Loucy (cell line): Measurements from ENCODE around the gene SMAD3.

Source experiments
- H2AFZ ChIP-seq: fragments of 200-600 bp; sonication (generic); 2 replicates; pipeline ENCODE4 v1.6.0; 2016; ENCODE audit warnings: antibody characterized with exemption, mild to moderate bottlenecking, low read length, moderate library complexity
- H3F3A ChIP-seq: fragments of 200-600 bp; 2 replicates; pipeline ENCODE4 v1.6.0; 2016; ENCODE audit warnings: antibody characterized with exemption, low read depth, mild to moderate bottlenecking
- H3K27me3 ChIP-seq: fragments of 200-600 bp; sonication (generic); 2 replicates; pipeline ENCODE4 v1.6.1; 2014; ENCODE audit warnings: low read length, mild to moderate bottlenecking; ENCODE audit not compliant: insufficient read depth, poor library complexity, severe bottlenecking
- H3K36me3 ChIP-seq: fragments of 200-600 bp; sonication (generic); 2 replicates; pipeline ENCODE4 v1.6.1; 2016; ENCODE audit warnings: low read length; ENCODE audit not compliant: insufficient read depth
- H3K4me1 ChIP-seq: fragments of 200-600 bp; sonication (generic); 2 replicates; pipeline ENCODE4 v1.5.1; 2014; ENCODE audit warnings: low read length, mild to moderate bottlenecking; ENCODE audit not compliant: insufficient read depth, poor library complexity, severe bottlenecking
- H3K4me2 ChIP-seq: fragments of 200-600 bp; sonication (generic); 2 replicates; pipeline ENCODE4 v1.6.0; 2014; ENCODE audit warnings: antibody characterized with exemption, low read length, low read depth, mild to moderate bottlenecking; ENCODE audit not compliant: poor library complexity, severe bottlenecking
- H3K4me3 ChIP-seq: fragments of 200-600 bp; sonication (generic); 2 replicates; pipeline ENCODE4 v1.5.1; 2014; ENCODE audit warnings: low read length, mild to moderate bottlenecking, mixed read lengths; ENCODE audit not compliant: poor library complexity, severe bottlenecking
- H3K79me2 ChIP-seq: fragments of 200-600 bp; sonication (generic); 2 replicates; pipeline ENCODE4 v1.6.1; 2014; ENCODE audit warnings: low read length; ENCODE audit not compliant: insufficient read depth
- H3K9ac ChIP-seq: fragments of 200-600 bp; sonication (generic); 2 replicates; pipeline ENCODE4 v1.6.0; 2014; ENCODE audit warnings: mild to moderate bottlenecking, low read depth, low read length, moderate library complexity; ENCODE audit not compliant: poor library complexity, severe bottlenecking
- H3K9me2 ChIP-seq: fragments of 200-600 bp; sonication (generic); replicated peaks from 2 replicates; pipeline ENCODE4 v1.6.1; 2016; ENCODE audit warnings: low read depth, low read length, mixed read lengths
- H3K9me3 ChIP-seq: fragments of 200-600 bp; sonication (generic); 2 replicates; pipeline ENCODE4 v1.6.1; 2014; ENCODE audit warnings: mild to moderate bottlenecking, antibody characterized with exemption, low read length, low read depth; ENCODE audit not compliant: insufficient read depth
- H4K20me1 ChIP-seq: fragments of 200-600 bp; sonication (generic); 2 replicates; pipeline ENCODE4 v1.6.0; 2014; ENCODE audit warnings: antibody characterized with exemption, low read length, mild to moderate bottlenecking; ENCODE audit not compliant: insufficient read depth, poor library complexity, severe bottlenecking
- EZH2phosphoT487 ChIP-seq: fragments of 200-600 bp; IDR thresholded peaks from 2 replicates; pipeline ENCODE4 v1.6.1; 2018; ENCODE audit warnings: antibody characterized with exemption, mild to moderate bottlenecking, moderate library complexity, borderline replicate concordance
- TF ChIP-seq, protein P1 (sequence below): fragments of 200-600 bp; sonication (generic); conservative IDR thresholded peaks from 2 replicates; pipeline ENCODE4 v1.5.1; 2014; ENCODE audit warnings: mild to moderate bottlenecking, antibody characterized with exemption, low read length

The SMAD3 gene

DNA sequence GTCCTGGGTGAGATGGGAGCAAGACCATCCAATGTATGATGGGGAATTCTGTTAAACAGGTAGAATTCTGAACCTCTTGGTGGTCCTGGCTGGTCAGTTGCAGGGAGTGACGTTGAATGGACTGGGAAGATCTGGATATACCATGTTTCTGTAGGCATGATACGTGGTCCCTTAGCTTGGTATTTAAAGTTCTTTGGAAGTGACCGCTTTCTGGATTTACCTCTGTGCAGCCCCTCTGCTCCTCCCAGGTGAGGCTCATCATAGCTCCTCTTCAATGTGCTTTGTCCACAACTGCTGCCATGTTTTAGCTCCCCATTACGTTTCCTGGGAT, 37.2 kb downstream of the SMAD3 start:
- Histone ChIP-seq H3K9me3 (no peaks in the 10 kb centered on the region), H3K27me3 (no peaks in the 10 kb centered on the region), H3K9ac (peak overlapping the region; percentile 66), H4K20me1 (peaks cover 28% of the 10 kb centered on the region), H3K4me3 (peak overlapping the region; percentile 65), H3K36me3 (peaks cover 10% of the 10 kb centered on the region; the same call in 1 of the 2 replicates), H3K79me2 (peaks cover 94% of the 10 kb centered on the region), H3F3A (peaks cover 5% of the 10 kb centered on the region; the same call in 1 of the 2 replicates), H3K4me2 (peak overlapping the region; percentile 90), H2AFZ (no peak overlapping the region), H3K4me1 (peaks cover 89% of the 10 kb centered on the region), H3K9me2 (no peaks in the 10 kb centered on the region)
- TF ChIP-seq, protein P1, sequence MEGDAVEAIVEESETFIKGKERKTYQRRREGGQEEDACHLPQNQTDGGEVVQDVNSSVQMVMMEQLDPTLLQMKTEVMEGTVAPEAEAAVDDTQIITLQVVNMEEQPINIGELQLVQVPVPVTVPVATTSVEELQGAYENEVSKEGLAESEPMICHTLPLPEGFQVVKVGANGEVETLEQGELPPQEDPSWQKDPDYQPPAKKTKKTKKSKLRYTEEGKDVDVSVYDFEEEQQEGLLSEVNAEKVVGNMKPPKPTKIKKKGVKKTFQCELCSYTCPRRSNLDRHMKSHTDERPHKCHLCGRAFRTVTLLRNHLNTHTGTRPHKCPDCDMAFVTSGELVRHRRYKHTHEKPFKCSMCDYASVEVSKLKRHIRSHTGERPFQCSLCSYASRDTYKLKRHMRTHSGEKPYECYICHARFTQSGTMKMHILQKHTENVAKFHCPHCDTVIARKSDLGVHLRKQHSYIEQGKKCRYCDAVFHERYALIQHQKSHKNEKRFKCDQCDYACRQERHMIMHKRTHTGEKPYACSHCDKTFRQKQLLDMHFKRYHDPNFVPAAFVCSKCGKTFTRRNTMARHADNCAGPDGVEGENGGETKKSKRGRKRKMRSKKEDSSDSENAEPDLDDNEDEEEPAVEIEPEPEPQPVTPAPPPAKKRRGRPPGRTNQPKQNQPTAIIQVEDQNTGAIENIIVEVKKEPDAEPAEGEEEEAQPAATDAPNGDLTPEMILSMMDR: no peak
- no peak for TF ChIP-seq EZH2phosphoT487

- no peaks in the 10 kb centered on the region for H3K9me3 ChIP-seq
- H3K27me3 ChIP-seq: no peaks in the 10 kb centered on the region
- peaks cover 93% of the 10 kb centered on the region for H3K79me2 ChIP-seq
- H3K9me2 ChIP-seq: no peaks in the 10 kb centered on the region
- no peak for TF ChIP-seq EZH2phosphoT487
- TF ChIP-seq, protein P1: no peak
- peaks cover 10% of the 10 kb centered on the region; the same call in 1 of the 2 replicates for H3K36me3 ChIP-seq
- peak overlapping the region; percentile 90 for H3K4me2 ChIP-seq
- peaks cover 88% of the 10 kb centered on the region for H3K4me1 ChIP-seq
- H3K9ac ChIP-seq: peak overlapping the region; percentile 66
- peaks cover under 1% of the 10 kb centered on the region; the same call in 1 of the 2 replicates for H3F3A ChIP-seq
- no peak overlapping the region for H2AFZ ChIP-seq
- H3K4me3 ChIP-seq: peak overlapping the region; percentile 65
- peaks cover 28% of the 10 kb centered on the region for H4K20me1 ChIP-seq
Observed at GRCh38 chr15:67103021-67103420, 37.6 kb downstream of the SMAD3 start.

DNA sequence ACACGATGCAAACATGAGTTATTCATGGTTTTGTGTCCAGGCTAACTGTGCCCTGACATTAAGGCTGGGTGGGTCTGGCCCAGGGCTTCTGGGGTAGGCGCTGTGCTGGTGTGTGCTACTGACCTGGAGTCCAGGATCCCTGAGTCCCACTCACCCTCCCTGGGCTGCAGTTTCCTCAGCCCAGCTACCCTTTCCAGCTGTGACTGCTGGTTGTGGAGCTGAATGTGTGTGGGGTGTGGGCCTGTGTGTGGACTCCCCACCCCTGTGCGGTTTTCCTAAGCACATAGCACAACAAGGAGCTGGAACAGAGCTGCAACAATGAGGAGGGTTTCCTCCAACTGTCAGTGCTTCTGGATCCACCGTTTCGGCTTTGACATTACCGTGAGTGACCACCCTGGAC, 38.0 kb downstream of the SMAD3 start:
- H3K9me3 ChIP-seq: no peaks in the 10 kb centered on the region
- no peak overlapping the region for H2AFZ ChIP-seq
- H3K4me2 ChIP-seq: peak overlapping the region; percentile 90
- peaks cover 10% of the 10 kb centered on the region; the same call in 1 of the 2 replicates for H3K36me3 ChIP-seq
- no peaks in the 10 kb centered on the region for H3K27me3 ChIP-seq
- H3K4me1 ChIP-seq: peaks cover 91% of the 10 kb centered on the region
- peaks cover 97% of the 10 kb centered on the region for H3K79me2 ChIP-seq
- peak overlapping the region; percentile 66 for H3K9ac ChIP-seq
- TF ChIP-seq, protein P1: no peak
- H3F3A ChIP-seq: no peaks in the 10 kb centered on the region
- peak overlapping the region; percentile 65 for H3K4me3 ChIP-seq
- peaks cover 28% of the 10 kb centered on the region for H4K20me1 ChIP-seq
- H3K9me2 ChIP-seq: no peaks in the 10 kb centered on the region
